COLO668 (cell line): ENCODE results near the gene FHOD3.

Source experiments
- DNase-seq: peaks from one replicate; lab custom pipeline; 2025; ENCODE audit not compliant: unreplicated experiment; lab: John Stamatoyannopoulos, UW

FHOD3 gene

DNA sequence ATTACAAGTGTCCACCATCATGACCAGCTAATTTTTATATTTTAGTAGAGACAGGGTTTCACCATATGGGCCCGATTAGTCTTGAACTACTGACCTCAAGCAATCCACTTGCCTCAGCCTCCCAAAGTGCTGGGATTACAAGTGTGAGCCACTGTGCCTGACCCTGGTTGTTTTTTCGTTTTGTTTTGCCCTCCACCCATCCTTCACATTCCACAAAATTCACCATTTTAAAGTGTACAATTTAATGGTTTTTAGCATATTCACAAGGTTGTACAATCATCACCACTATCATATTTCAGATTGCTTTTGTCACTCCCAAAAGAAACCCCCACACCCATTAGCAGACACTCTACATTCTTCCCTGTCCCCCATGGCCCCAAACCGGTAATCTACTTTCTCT, 316.3 kb downstream of the FHOD3 start:
- no peak for DNase-seq

DNA sequence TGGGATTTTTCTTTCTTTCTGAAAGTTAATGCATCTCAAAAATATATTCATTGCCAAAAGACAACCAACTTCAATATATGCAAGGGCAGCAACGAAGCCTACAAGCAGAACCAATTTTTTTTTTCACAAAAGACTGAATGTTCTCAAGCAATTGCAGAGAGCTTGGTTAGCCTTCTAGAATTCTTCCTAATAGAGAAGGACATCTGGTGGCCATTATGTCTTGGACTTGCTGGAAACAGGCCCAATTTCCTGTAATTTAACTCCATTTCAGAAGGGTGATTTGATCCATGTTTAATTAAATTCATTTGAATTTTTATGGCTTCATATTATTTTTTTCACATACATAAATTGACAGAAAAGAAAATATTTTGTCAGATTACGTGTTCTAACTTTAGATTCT, 323.3 kb downstream of the FHOD3 start:
- DNase-seq: no peak

DNA sequence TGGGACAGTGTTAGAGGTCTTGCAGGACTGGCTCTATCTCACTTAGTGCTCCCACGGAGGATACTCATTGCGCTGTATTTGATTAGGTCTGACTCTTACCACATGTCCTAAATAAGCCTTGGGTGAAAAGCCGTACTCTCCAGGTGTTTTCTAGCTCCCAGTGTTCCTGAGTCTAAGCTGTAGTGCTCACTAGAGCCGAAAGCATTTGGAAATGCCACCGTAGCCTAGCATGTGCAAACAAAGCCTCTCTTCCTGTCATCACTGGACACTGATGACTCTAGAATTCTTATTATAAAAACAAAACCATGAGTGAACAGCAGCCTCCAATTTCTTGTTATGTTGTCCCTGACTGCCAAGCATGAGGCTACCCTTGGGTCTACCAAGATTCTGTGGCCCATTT, 325.1 kb downstream of the FHOD3 start:
- DNase-seq: no peak

DNA sequence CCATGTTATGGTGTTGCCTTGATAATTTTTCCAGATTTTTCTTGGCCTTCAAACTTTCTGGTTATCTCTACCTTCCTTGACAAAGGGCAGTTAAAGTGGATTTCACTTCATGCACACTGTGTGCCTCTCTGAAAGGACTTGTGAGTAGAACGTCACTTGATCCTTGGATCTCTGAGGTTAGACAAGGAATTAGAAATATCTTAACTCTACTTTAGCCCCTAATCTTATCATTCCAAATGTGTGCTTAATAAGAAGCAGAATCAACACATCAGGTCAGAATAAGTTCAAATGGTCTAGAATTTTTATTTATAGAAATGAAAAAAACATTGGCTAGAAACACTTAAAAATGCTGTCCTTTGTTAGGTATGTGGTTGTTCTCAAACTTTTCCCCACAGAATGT, 325.6 kb downstream of the FHOD3 start:
- DNase-seq: no peak

DNA sequence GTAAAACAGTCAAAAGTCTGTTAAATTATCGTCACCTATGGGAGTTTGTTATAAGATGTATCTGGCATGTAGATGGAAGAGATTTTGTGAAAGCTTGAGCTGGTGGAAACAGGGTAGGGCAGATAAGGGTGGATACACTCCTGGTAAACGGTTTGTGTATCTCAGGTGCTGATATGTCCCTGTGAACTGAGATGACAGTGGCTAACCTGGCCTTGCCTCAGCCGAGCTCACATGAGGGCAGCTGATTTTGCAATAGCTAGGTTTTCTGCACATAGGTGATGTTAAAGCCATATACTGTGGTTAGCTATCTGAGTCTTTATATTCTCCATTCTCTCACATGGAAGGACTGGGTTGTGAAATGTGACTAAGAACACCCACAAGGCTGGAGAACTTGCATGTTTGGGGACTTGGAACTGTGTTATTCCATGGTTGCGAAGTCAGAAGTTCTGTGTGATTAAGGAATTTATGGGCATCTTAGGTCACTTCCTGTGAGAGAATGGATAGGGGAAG, 326.2 kb downstream of the FHOD3 start:
- no peak for DNase-seq

DNA sequence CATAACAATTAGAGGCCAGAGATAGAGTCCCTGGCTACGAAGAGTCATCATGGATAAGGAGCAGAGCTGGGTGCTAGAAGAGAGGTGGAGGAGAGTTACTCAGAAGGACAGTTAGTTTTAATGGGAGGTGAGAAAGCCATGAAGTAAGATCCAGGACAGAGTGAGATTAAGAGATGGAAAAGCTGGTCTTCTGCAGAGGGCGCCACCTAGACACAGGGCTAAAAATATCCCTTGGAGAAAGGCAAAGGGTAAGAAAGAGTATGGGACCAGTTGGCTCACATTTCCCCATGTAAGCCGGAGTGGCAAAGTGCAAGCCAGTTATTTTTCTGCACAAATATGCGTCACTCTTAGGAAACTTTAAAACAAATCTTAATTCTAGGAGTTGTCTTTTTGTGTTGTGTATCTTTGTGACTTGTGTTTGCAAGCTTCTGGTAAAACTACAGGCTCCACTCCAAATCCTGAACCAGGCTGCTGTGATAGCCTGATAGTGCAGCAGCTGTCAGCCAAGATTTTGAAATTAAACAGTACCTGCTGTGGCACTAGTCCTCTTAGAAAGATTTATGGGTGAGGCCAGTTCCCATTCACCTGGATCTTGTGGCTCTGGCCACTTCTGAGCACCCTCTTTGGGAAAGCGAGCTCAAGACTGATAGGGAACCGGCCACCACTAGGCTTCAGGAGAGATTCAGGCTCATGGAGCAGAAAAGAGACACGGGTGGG, 327.1 kb downstream of the FHOD3 start:
- no peak for DNase-seq

DNA sequence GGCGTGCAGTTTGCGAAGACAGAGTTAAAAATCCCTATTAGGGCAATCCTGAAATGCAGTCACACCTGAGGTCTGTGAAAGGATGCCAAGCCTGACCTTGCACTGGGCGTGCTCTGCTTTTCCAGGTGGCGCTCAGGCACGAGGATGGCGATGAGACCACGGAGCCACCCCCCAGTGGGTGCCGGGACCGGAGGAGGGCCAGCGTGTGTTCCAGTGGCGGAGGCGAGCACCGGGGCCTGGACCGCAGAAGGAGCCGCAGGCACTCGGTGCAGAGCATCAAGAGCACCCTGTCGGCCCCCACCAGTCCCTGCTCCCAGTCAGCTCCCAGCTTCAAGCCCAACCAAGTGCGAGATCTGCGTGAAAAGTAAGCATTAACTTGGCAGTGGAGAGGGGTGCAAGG, 327.9 kb downstream of the FHOD3 start:
- no peak for DNase-seq

DNA sequence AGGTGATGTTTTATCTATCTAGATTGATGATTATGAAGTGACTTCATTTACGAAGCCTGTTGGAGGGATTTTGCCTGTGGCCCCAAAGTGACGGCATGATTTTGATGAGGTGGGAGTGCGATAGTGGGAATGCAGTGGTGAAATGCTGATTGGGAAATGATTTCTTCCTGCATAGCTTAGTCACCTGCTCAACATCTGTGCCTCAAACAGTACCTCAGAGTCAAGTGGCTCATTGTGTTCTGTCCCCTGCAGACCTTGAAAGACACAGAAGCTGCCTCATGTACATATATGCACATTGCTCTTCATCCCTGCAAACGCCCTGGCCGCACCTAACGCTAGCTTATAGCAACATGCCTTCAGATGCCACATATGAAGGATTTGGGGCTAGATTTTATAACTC, 330.1 kb downstream of the FHOD3 start:
- no peak for DNase-seq

DNA sequence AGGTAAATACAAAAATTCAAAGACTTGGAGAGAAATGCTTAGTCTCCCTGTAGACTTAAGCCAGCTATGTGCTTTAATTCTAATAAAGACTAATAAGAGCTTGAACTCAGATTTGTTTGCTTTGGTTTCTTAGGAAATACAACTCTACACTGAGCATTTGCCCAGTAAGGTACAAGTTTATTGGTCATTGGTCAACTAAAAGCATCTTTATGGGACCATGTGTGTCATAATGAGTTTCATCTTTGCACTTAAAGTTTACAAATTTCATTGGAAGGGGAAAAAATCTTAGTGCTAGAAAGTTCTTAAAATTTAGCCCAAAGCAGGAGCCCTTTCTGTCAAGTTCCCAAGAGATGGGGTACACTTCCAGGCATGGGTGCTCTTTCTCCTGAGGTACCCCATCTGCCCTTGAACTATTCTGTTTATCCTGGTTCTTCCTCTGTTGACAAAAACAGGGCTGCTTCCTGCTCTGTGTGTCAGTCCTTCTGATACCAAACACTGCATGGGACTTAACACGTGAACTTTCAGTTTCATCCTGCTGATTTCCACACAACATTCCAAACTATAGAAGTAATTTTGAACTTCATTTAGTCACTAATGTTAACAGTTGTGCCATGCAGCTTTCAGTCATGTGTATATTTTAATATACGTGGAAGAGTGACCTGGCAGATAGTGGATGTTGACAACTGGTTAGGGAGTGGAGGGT, 331.1 kb downstream of the FHOD3 start:
- DNase-seq: no peak

DNA sequence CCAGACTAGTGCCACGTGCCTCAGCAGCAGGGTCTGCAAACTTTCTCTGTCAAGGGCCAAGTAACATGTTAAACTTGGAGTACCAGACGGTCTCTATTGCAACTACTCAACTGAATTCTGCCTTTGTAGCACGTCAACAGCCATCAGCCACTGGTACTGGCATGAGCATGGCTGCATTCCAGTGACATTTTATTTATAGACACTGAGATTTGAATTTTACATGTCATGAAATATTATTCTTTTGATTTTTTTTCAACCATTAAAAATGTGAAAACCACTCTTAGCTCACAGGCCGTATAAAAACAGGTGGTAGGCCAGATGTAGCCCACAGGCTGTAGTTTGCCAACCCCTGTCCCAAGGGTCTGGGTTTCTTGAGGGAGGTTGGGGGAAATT, 331.6 kb downstream of the FHOD3 start:
- DNase-seq: no peak

DNA sequence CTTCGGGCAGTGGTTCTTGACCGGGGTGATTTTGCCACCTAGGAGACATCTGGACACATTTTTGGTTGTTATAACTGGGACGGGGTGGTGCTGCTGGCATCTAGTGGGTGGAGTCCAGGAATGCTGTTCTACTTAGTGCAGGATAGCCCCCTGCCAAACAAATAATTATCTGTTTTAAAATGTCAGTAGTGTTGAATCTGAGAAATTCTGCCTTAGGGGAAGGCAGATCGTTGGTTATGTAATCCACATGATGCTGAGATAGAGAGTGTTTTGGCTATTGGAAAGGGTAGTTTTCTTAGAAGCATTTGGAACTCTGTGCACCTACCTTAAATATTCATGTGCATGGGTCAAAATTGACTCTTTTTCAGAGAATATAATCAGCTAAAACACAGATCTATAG, 332.3 kb downstream of the FHOD3 start:
- no peak for DNase-seq

DNA sequence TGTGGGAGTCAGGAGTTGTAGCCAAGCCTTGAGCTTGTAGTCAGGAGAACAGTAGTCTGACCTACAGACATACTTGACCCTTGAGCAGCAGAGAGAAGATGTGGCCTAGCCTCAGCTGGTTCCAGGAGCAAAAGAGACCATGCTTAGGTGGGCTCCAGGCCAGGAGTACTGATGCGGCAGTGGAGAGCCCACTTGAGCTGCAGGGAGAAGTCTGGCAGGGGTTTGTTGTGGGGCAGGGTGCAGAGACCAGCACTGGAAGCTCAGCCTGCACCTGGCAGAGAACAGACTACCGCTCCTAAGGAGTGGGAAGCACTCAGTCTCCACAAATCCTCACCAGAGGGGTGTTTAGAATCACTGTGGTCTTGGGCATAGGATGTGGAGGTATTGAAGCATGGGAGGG, 333.4 kb downstream of the FHOD3 start:
- no peak for DNase-seq

DNA sequence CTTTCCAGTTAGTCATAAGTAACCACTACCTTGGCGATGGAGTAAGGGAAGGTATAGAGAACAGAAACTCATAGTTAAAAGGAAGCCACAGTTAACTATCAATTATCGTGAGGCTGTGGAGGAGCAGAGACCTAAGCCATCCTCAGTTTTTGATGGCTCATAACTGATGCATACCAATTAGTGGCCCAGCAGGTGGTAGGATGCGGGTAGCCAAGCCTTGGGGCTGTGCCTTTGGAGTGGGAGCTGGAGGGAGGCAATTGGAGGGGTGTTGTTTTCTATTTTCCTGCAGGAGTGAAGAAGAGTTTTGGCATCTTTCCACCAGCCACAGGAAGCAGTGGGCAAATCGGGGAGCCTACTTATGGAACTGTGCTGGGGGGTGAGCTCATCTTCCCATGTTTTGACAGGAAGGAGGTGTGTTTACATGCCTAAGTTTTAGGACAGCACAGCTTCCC, 336.5 kb downstream of the FHOD3 start:
- DNase-seq: no peak

DNA sequence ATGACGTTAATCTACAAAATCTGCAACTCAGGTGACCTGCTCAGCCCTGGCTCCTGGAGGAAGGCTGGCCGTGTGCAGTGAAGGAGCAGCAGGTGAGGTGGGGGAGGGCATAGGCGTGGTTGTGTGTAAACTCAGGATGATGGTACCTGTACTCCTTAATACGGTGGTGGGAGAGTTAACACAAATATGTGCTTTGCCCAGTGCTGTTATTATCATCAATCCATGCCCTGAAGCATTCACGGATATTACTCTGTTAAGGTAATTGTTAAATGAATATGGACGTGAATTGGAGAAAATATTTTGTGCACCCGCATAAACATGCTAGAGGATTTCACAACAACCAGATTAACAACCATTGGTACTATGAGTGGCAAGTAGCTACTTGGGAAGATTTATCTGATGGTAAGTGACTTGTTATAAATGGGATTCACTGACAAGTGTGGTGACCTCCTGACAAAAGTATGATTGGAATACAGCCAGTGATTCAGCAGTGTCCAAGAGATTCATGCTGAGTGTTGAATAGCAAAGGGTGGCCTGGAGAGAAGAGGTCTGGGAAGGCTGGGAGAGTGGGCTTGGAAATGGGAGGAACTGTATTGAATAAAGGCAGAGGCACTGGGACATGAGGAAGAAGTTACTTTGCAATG, 337.2 kb downstream of the FHOD3 start:
- DNase-seq: no peak

DNA sequence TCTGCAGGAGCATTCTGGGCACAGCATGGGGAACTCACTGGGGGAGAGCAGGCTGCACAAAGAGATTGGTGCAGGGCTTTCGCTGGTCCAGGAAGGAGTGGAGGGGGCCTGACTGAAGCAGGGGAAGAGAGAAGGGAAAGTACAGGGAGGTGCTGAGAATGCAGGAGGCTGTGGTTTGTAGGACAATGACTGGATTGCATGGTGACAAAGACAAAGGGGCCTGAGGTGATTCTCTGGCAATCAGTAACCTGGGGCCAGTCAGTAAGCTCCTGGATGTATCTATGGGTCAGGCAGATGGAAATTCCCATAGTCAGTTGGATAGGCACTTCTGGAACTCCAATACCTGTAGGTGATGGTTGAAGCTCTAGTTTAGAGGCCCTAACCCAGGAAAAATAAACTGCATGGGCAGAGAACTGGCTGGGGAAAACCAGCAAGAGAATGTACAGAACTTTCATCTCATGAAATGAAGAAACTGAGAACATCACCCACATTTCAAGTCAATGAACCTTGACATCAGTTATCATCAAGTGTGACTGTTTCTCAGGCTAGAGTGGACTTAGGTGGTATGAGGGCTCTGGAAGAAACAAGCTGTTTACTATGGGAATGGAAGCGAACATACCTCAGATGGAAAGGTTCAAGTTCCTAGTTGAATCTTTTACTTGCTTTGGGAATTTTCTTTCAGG, 338.0 kb downstream of the FHOD3 start:
- DNase-seq: no peak

DNA sequence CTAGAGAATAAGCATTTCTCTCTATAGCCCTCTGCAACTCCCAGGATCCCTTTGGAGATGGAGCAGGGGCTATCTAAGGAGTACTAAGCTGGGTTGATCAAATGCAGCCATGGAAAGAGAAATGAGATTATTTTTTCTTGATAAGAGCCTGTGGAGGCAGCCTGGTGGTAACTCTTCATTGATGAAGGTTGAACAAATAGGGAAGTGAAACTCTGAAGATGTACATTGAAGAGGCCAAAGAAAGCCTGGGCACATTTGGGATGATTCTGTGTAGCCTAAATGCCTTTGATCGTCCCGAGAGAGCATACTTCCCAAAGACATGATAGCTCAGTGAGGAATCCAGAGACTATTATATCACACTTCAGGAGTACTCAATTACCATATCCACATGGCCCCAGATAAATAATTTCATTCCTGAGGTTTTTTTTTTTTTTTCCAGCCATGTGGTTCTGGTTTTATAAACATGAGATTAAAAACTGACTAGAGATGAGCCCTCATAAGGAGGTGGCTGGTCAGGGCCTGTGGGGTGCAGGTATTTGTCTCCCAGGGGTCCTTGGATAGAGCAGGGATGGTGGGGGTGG, 338.8 kb downstream of the FHOD3 start:
- DNase-seq: no peak

DNA sequence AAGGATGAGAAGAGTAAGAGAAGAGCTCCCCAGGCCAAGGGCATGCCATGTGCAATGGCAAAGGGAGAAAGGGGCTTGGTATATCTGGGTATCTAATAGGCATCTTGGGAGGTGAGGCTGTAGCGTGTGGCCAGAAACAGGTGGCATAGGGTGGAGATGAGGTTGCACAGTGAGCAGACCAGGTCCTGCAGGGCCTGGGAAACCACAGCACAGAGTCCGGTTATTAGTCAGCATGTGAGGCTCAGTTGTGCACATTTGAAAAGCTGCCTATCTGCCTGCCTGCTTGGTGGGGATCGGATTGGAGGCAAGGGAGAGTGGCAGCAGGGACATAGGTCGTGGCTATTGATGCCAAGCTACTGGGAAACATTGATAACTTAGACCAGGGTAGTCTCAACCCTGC, 340.7 kb downstream of the FHOD3 start:
- no peak for DNase-seq

DNA sequence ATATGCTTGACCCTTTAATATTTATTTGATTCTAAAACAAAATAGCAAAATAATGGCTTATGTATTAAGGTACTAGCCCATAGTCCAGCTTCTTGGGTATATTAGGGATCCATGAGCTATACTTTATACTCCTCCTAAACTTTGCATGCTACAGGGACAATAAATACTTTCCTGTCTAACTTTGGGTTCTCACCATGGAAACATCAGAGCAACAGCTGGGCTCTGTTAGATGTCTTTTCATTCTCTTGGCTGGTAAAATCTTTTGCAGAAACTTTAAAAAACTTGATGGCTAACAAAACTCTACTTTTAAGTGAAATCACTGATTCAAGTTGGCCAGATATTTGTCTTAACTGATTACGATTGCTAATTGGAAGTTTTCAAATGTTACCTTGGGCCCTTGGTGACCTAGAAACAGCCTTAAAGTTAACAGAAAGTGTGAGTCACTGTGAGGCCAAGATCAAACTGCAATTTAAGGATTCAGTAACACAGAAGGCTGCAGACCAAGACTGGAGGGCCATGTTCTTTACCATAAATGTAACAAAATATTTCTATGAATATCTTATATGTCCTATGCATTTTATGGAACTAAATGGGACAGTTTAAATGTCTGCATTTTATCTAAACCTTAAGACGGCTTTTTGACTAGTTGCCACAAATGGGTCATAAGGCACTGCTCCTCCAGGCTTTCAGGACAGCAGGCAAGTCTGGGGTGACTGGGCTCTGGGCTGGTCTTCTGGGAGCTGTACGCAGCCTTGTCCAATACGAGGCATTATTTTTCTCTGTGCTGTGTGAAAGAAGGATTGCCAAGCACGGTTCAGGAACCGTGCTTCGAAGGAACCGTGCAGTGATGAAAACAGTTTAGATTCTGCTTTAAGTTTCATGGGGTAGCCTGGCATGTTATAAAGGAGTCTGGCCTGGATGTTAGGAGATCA, 342.8 kb downstream of the FHOD3 start:
- DNase-seq: no peak

DNA sequence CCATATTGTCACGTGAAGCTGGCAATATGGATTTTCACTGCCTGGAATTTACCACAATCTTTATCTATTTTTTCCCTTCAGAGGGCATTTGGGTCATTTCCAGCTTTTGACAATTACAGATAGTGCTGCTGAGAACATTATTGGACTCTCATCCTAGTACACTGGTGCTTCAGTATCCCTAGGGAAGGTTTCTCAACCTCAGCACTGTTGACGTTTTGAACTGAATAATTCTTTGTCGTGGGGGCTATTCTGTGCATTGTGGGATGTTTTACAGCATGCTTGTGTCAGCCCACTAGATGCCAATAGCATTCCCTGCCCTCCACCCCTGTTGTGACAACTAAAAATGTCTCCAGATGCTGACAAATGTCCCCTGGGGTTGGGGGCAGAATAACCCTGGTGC, 345.5 kb downstream of the FHOD3 start:
- no peak for DNase-seq

DNA sequence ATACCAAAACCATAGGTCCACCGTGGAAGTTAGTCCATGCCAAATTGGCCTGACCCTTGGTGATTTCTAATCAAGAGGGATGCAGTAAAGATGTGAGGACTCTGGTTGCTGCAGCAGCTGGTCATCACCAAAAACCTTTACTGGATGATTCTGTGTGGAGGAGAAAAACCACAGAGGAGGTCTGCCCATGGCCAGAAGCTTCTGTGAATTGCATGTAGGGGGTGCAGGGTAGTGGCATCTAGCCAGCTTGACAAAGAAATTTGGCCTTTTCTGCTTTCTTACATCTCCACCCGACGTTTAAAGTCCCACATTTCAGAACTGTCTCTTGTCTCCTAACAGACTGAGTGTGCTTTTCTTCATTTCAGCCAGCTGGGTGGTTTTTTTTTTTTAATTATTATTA, 351.3 kb downstream of the FHOD3 start:
- no peak for DNase-seq
